Gastrocnemius medialis (tissue), 4 donors: Measurements from ENCODE around the gene OR2T27.

Experiments used
- POLR2A ChIP-seq, 2 donors: fragments of 450-650 bp; IDR thresholded peaks; one replicate each; pipeline ENCODE4 v1.6.1; 2017; ENCODE audit warnings: antibody characterized with exemption in 2 of 2, mild to moderate bottlenecking in 2 of 2, moderate library complexity in 2 of 2
- TF ChIP-seq, protein P1 (sequence below), 5 experiments: fragments of 450-650 bp in 3 of 5; fragments of 200-600 bp in 2 of 5; sonication (generic) in 2 of 5; IDR thresholded peaks in 4 of 5; conservative IDR thresholded peaks in 1 of 5; 1 replicate in 4 of 5; 2 replicates in 1 of 5; pipeline ENCODE4 v1.5.1; 2016 to 2019; ENCODE audit warnings: antibody characterized with exemption in 5 of 5, mild to moderate bottlenecking in 3 of 5, moderate library complexity in 3 of 5

DNA sequence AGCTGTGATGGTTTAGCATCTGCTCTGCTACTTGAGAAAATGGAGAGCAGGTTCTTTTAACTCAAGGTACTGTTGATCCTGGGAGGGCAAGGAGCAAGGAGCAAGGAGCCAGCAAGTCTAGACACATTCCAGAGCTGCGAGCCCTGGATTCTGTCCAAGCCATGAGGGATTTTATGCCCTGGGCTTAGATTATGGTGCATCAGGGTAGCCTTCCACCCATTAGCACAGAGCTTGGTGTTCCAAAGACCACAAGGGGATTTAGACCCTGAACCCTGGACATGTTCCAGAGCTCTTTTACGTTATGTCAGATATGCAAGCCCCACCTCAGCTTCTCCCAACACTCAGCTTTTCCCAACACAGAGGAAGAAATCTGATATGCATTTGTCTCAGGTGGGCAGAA lies 49.3 kb upstream of the OR2T27 start:
- TF ChIP-seq, protein P1, sequence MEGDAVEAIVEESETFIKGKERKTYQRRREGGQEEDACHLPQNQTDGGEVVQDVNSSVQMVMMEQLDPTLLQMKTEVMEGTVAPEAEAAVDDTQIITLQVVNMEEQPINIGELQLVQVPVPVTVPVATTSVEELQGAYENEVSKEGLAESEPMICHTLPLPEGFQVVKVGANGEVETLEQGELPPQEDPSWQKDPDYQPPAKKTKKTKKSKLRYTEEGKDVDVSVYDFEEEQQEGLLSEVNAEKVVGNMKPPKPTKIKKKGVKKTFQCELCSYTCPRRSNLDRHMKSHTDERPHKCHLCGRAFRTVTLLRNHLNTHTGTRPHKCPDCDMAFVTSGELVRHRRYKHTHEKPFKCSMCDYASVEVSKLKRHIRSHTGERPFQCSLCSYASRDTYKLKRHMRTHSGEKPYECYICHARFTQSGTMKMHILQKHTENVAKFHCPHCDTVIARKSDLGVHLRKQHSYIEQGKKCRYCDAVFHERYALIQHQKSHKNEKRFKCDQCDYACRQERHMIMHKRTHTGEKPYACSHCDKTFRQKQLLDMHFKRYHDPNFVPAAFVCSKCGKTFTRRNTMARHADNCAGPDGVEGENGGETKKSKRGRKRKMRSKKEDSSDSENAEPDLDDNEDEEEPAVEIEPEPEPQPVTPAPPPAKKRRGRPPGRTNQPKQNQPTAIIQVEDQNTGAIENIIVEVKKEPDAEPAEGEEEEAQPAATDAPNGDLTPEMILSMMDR (IDR thresholded peaks at IDR 0.05 in 4 of 5, conservative IDR thresholded peaks at IDR 0.05 in 1 of 5), result no peak
- no peak for TF ChIP-seq POLR2A (IDR thresholded peaks at IDR 0.05)
